ENCODE data around the gene NPPA. TPM values are rescaled to one million over a fixed set of nuclear protein-coding genes. Genes with fewer than 3 reads are reported as not detected.

Gene NPPA
- total and polyA plus RNA-seq, 9 of the 15 experiments (the other 6 are each of a cell fraction or from before 2014, with no cell fraction given), result not detected

DNA sequence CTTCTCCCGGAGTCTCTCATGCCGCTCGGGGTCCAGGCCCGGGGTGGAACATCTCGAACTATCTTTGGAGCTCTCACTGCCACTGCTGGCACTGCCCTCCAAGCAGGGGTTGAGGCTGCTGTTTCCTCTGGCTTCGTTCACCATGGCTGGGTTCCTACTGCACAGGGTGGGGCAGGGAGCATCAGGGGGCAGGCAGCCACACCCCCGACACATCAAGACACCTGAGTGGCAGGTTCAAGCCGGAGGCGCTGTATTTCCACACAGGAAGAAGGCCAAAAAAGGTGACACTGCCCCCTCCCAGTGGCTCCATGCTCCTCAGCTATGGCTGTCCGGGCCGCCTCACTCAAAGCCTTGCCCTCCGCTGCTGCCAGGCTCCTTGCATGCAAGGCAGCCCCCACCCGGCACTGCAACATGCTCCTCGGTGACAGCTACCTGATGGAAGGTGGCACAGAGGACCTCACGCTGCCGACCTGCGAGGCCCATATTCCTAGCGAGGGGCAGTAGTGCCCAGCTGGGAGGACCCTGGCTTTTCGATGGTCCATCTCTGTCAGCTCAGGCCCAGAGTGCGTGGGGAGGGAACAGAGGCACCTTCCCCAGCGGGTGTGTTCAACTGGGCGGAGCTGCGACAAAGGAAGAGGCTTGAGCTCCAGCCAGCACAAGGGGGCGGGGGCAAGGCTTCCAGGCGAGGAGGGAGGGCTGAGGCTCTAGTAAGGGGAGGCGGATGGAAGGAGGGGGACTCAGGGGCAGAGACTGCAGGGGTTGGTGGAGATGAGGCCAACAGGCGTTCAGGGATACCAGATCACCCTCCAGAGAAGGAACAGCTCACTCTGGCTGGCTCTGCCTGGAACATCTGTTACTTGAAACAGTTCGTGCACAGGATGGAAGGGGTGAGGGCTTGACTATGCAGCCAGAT is 44.4 kb downstream of the NPPA start (continued):
- TF ChIP-seq, protein P1, sequence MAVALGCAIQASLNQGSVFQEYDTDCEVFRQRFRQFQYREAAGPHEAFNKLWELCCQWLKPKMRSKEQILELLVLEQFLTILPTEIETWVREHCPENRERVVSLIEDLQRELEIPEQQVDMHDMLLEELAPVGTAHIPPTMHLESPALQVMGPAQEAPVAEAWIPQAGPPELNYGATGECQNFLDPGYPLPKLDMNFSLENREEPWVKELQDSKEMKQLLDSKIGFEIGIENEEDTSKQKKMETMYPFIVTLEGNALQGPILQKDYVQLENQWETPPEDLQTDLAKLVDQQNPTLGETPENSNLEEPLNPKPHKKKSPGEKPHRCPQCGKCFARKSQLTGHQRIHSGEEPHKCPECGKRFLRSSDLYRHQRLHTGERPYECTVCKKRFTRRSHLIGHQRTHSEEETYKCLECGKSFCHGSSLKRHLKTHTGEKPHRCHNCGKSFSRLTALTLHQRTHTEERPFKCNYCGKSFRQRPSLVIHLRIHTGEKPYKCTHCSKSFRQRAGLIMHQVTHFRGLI (CRISPR knock-in tag; IDR thresholded peaks at IDR 0.05), result no peak
- TF ChIP-seq, protein P2, sequence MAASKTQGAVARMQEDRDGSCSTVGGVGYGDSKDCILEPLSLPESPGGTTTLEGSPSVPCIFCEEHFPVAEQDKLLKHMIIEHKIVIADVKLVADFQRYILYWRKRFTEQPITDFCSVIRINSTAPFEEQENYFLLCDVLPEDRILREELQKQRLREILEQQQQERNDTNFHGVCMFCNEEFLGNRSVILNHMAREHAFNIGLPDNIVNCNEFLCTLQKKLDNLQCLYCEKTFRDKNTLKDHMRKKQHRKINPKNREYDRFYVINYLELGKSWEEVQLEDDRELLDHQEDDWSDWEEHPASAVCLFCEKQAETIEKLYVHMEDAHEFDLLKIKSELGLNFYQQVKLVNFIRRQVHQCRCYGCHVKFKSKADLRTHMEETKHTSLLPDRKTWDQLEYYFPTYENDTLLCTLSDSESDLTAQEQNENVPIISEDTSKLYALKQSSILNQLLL (CRISPR knock-in tag; IDR thresholded peaks at IDR 0.05; ENCODE audit: borderline replicate concordance), result no peak
- TF ChIP-seq, protein P3, sequence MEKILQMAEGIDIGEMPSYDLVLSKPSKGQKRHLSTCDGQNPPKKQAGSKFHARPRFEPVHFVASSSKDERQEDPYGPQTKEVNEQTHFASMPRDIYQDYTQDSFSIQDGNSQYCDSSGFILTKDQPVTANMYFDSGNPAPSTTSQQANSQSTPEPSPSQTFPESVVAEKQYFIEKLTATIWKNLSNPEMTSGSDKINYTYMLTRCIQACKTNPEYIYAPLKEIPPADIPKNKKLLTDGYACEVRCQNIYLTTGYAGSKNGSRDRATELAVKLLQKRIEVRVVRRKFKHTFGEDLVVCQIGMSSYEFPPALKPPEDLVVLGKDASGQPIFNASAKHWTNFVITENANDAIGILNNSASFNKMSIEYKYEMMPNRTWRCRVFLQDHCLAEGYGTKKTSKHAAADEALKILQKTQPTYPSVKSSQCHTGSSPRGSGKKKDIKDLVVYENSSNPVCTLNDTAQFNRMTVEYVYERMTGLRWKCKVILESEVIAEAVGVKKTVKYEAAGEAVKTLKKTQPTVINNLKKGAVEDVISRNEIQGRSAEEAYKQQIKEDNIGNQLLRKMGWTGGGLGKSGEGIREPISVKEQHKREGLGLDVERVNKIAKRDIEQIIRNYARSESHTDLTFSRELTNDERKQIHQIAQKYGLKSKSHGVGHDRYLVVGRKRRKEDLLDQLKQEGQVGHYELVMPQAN (IDR thresholded peaks at IDR 0.05; ENCODE audit: borderline replicate concordance), result peak; percentile 94
- TF ChIP-seq TBL1XR1 (IDR thresholded peaks at IDR 0.05; ENCODE audit: low read length in 2 of 2) (no peak), PHF21A (IDR thresholded peaks at IDR 0.05; ENCODE audit: borderline replicate concordance, low read depth) (no peak), JUN (IDR thresholded peaks at IDR 0.05; ENCODE audit: borderline replicate concordance, low read depth, low read length) (no peak), JUN (CRISPR knock-in tag; IDR thresholded peaks at IDR 0.05; ENCODE audit: borderline replicate concordance) (peak; percentile 35; the same call in 1 of the 2 replicates), FOXP1 (CRISPR knock-in tag; IDR thresholded peaks at IDR 0.05) (peak; percentile 87), NFE2 (IDR thresholded peaks at IDR 0.05; ENCODE audit: low read depth) (no peak; the same call in 1 of the 2 replicates), FIP1L1 (IDR thresholded peaks at IDR 0.05; ENCODE audit: low read depth, low read length, poor library complexity, severe bottlenecking) (peak; percentile 51), ZC3H8 (IDR thresholded peaks at IDR 0.05) (no peak), KDM1A (IDR thresholded peaks at IDR 0.05) (no peak), RFX5 (IDR thresholded peaks at IDR 0.05; ENCODE audit: low read depth, low read length) (no peak), ARHGAP35 (IDR thresholded peaks at IDR 0.05; ENCODE audit: partially characterized antibody) (no peak), NEUROD1 (IDR thresholded peaks at IDR 0.05; ENCODE audit: borderline replicate concordance, low read depth, low read length, partially characterized antibody) (no peak)
- TF ChIP-seq, protein P4, sequence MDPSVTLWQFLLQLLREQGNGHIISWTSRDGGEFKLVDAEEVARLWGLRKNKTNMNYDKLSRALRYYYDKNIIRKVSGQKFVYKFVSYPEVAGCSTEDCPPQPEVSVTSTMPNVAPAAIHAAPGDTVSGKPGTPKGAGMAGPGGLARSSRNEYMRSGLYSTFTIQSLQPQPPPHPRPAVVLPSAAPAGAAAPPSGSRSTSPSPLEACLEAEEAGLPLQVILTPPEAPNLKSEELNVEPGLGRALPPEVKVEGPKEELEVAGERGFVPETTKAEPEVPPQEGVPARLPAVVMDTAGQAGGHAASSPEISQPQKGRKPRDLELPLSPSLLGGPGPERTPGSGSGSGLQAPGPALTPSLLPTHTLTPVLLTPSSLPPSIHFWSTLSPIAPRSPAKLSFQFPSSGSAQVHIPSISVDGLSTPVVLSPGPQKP (CRISPR knock-in tag; IDR thresholded peaks at IDR 0.05), result no peak
- TF ChIP-seq, protein P5, sequence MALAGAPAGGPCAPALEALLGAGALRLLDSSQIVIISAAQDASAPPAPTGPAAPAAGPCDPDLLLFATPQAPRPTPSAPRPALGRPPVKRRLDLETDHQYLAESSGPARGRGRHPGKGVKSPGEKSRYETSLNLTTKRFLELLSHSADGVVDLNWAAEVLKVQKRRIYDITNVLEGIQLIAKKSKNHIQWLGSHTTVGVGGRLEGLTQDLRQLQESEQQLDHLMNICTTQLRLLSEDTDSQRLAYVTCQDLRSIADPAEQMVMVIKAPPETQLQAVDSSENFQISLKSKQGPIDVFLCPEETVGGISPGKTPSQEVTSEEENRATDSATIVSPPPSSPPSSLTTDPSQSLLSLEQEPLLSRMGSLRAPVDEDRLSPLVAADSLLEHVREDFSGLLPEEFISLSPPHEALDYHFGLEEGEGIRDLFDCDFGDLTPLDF (CRISPR knock-in tag; IDR thresholded peaks at IDR 0.05), result no peak
- TF ChIP-seq, protein P6, sequence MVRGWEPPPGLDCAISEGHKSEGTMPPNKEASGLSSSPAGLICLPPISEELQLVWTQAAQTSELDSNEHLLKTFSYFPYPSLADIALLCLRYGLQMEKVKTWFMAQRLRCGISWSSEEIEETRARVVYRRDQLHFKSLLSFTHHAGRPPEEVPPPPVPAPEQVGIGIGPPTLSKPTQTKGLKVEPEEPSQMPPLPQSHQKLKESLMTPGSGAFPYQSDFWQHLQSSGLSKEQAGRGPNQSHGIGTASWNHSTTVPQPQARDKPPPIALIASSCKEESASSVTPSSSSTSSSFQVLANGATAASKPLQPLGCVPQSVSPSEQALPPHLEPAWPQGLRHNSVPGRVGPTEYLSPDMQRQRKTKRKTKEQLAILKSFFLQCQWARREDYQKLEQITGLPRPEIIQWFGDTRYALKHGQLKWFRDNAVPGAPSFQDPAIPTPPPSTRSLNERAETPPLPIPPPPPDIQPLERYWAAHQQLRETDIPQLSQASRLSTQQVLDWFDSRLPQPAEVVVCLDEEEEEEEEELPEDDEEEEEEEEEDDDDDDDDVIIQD (CRISPR knock-in tag; IDR thresholded peaks at IDR 0.05), result no peak

Data from K562 (cell line).